Uterus (tissue), 4 donors: ENCODE measurements around the gene STXBP1. TPM values are rescaled to one million over a fixed set of nuclear protein-coding genes. Genes with fewer than 3 reads are reported as not detected.
A peak's percentile ranks its signal among the peaks of the same experiment; 100 is the strongest.

Source experiments
- DNase-seq, 2 donors: peaks; one replicate each; pipeline ENCODE4 v3.0.0-alpha.2; 2019 to 2020
- H3K27ac ChIP-seq, 2 donors: fragments of 200-600 bp; sonication (generic); 1 replicate in 1 of 2; 2 replicates in 1 of 2; pipeline ENCODE4 v1.5.1; 2016 to 2018
- H3K27me3 ChIP-seq, 2 donors: fragments of 200-600 bp; sonication (generic); one replicate each; pipeline ENCODE4 v1.5.1; 2018 to 2019; ENCODE audit warnings: control low read depth in 1 of 2
- H3K36me3 ChIP-seq, 2 donors: fragments of 200-600 bp; sonication (generic); one replicate each; pipeline ENCODE4 v1.5.1; 2019; ENCODE audit warnings: control low read depth in 1 of 2
- H3K4me1 ChIP-seq, 2 donors: fragments of 200-600 bp; sonication (generic); one replicate each; pipeline ENCODE4 v1.5.1; 2018 to 2019; ENCODE audit warnings: control low read depth in 1 of 2
- H3K4me3 ChIP-seq, 2 donors: fragments of 200-600 bp; sonication (generic); 1 replicate in 1 of 2; 2 replicates in 1 of 2; pipeline ENCODE4 v1.5.1; 2018 to 2019; ENCODE audit warnings: mild to moderate bottlenecking in 1 of 2
- H3K9me3 ChIP-seq, 2 donors: fragments of 200-600 bp; sonication (generic); one replicate each; pipeline ENCODE4 v1.5.1; 2019; ENCODE audit warnings: control low read depth in 1 of 2
- CTCF ChIP-seq, 4 experiments: fragments of 200-600 bp in 2 of 4; fragments of 450-650 bp in 2 of 4; sonication (generic) in 2 of 4; IDR thresholded peaks; one replicate each; pipeline ENCODE4 v1.5.1; 2016 to 2019; ENCODE audit warnings: antibody characterized with exemption in 4 of 4, mild to moderate bottlenecking in 2 of 4, moderate library complexity in 1 of 4
- POLR2A ChIP-seq, 2 donors: fragments of 450-650 bp; IDR thresholded peaks; one replicate each; pipeline ENCODE4 v1.6.1; 2016; ENCODE audit warnings: antibody characterized with exemption in 2 of 2, mild to moderate bottlenecking in 1 of 2, moderate library complexity in 1 of 2
- intact Hi-C: fragments of 100-400 bp; cut with DNase I; formaldehyde crosslinking; loops from one replicate; pipeline ENCODE4 v1.15.1; 2023; ENCODE audit warnings: low total_unique reads
- total RNA-seq, 4 donors: library from RNA; depleted of rRNA in 3 of 4; stranded (reverse); fragments of >200 nt in 3 of 4; gene quantifications; one replicate each; pipeline versions ENCODE4 v1.1.0 to v1.2.4, GENCODE V29; 2014 to 2023
- donor health status: DM: yes; HTN: yes; CAD: no.

Gene STXBP1
- total RNA-seq, 4 donors from 2014 or later = 46.6 to 147 (median 99.5) TPM

GRCh38 chr9:127730799-127731410 lies 118.8 kb downstream of the STXBP1 start:
- Histone ChIP-seq H3K9me3 (no peaks in the 10 kb centered on the region), H3K4me1 (no peaks in the 10 kb centered on the region), H3K36me3 (no peaks in the 10 kb centered on the region), H3K4me3 (no peak overlapping the region), H3K27me3 (no peaks in the 10 kb centered on the region), H3K27ac (no peak overlapping the region)
- DNase-seq = no peak
- TF ChIP-seq CTCF (IDR thresholded peaks at IDR 0.05) (no peak), POLR2A (IDR thresholded peaks at IDR 0.05) (no peak)
- intact Hi-C loops = no loop called here

GRCh38 chr9:127731938-127732337 lies 119.9 kb downstream of the STXBP1 start:
- TF ChIP-seq CTCF (IDR thresholded peaks at IDR 0.05) (no peak), POLR2A (IDR thresholded peaks at IDR 0.05) (no peak)
- H3K9me3 ChIP-seq = no peaks in the 10 kb centered on the region
- H3K4me3 ChIP-seq = no peak overlapping the region
- H3K27me3 ChIP-seq = no peaks in the 10 kb centered on the region
- H3K4me1 ChIP-seq = no peaks in the 10 kb centered on the region
- DNase-seq = no peak
- no peaks in the 10 kb centered on the region for H3K36me3 ChIP-seq
- intact Hi-C loops = no loop called here
- no peak overlapping the region for H3K27ac ChIP-seq

- no peaks in the 10 kb centered on the region for H3K36me3 ChIP-seq
- no peak overlapping the region for H3K27ac ChIP-seq
- TF ChIP-seq CTCF (IDR thresholded peaks at IDR 0.05) (no peak), POLR2A (IDR thresholded peaks at IDR 0.05) (no peak)
- intact Hi-C loops = no loop called here
- no peak overlapping the region for H3K4me3 ChIP-seq
- no peak for DNase-seq
- H3K4me1 ChIP-seq = no peaks in the 10 kb centered on the region
- H3K9me3 ChIP-seq = no peaks in the 10 kb centered on the region
- no peaks in the 10 kb centered on the region for H3K27me3 ChIP-seq
Observed at GRCh38 chr9:127732444-127732843, 120.4 kb downstream of the STXBP1 start.

- no peaks in the 10 kb centered on the region for H3K4me1 ChIP-seq
- H3K4me3 ChIP-seq = no peak overlapping the region
- DNase-seq = no peak
- intact Hi-C loops = no loop called here
- H3K27me3 ChIP-seq = no peaks in the 10 kb centered on the region
- no peak overlapping the region for H3K27ac ChIP-seq
- no peaks in the 10 kb centered on the region for H3K36me3 ChIP-seq
- H3K9me3 ChIP-seq = no peaks in the 10 kb centered on the region
- TF ChIP-seq CTCF (IDR thresholded peaks at IDR 0.05) = no peak
- no peak for TF ChIP-seq POLR2A (IDR thresholded peaks at IDR 0.05)
Observed at GRCh38 chr9:127733614-127734013, 121.5 kb downstream of the STXBP1 start.

- DNase-seq = no peak
- no peaks in the 10 kb centered on the region for H3K36me3 ChIP-seq
- H3K4me1 ChIP-seq = no peaks in the 10 kb centered on the region
- H3K27me3 ChIP-seq = no peaks in the 10 kb centered on the region
- intact Hi-C loops = no loop called here
- H3K27ac ChIP-seq = peak overlapping the region; percentile 92 to 96
- TF ChIP-seq POLR2A (IDR thresholded peaks at IDR 0.05) (no peak), CTCF (IDR thresholded peaks at IDR 0.05) (no peak)
- H3K4me3 ChIP-seq = peak overlapping the region; percentile 54 to 72
- no peaks in the 10 kb centered on the region for H3K9me3 ChIP-seq
Observed at GRCh38 chr9:127734247-127734746, 122.2 kb downstream of the STXBP1 start.
